ENCODE results near the gene CCNT2. TPM values are rescaled to one million over a fixed set of nuclear protein-coding genes. Genes with fewer than 3 reads are reported as not detected.
A peak's percentile ranks its signal among the peaks of the same experiment; 100 is the strongest.

Gene CCNT2
- total RNA-seq, 2 experiments from 2014 or later, result 41.1 to 48.8 TPM

GRCh38 chr2:134932864-134933526 lies 14.4 kb downstream of the CCNT2 start:
- no peaks in the 10 kb centered on the region for H3K9me3 Mint-ChIP-seq (ENCODE audit: low read depth)
- peaks cover 32% of the 10 kb centered on the region for H3K36me3 Mint-ChIP-seq
- H3K27me3 Mint-ChIP-seq, result no peaks in the 10 kb centered on the region
- CTCF ChIA-PET, result interaction anchor here (0.9 kb wide), 1 partner anchor 10 kb away, joined by 3 read pairs; no protein-coding TSS in a partner anchor
- no peak for ATAC-seq
- DNase-seq, result no peak
- H3K4me3 Mint-ChIP-seq, result no peak overlapping the region
- peak overlapping the region; percentile 49 for H3K27ac Mint-ChIP-seq
- H3K4me1 Mint-ChIP-seq, result peaks cover 46% of the 10 kb centered on the region

DNA sequence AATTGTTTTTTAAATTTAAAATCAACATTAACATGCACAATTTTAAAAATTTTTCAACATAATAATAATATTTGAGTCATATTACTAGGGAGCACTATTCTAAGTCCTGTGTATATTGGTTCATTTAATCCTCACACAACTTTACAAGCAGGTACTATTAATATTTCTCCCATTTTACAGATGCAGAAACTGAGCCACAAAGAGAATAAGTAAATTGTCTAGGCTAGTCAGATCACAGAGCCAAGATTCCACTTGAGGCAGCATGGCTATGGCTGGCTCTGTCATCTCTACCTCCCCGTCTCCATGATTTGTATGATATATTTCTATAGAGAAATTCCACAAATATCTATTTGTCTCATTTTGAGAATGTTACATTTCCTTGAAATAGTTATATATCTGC lies 15.1 kb downstream of the CCNT2 start:
- DNase-seq (no peak), ATAC-seq (no peak)
- no peaks in the 10 kb centered on the region for H3K27me3 Mint-ChIP-seq
- no peaks in the 10 kb centered on the region for H3K9me3 Mint-ChIP-seq (ENCODE audit: low read depth)
- H3K4me3 Mint-ChIP-seq, result no peak overlapping the region
- no peak overlapping the region for H3K27ac Mint-ChIP-seq
- H3K4me1 Mint-ChIP-seq, result peaks cover 50% of the 10 kb centered on the region
- H3K36me3 Mint-ChIP-seq, result peaks cover 34% of the 10 kb centered on the region
- CTCF ChIA-PET, result no interaction called here

- ATAC-seq (no peak), DNase-seq (no peak)
- H3K4me1 Mint-ChIP-seq, result peaks cover 50% of the 10 kb centered on the region
- no peaks in the 10 kb centered on the region for H3K9me3 Mint-ChIP-seq (ENCODE audit: low read depth)
- H3K27ac Mint-ChIP-seq, result no peak overlapping the region
- CTCF ChIA-PET, result no interaction called here
- H3K36me3 Mint-ChIP-seq, result peaks cover 34% of the 10 kb centered on the region
- no peaks in the 10 kb centered on the region for H3K27me3 Mint-ChIP-seq
- no peak overlapping the region for H3K4me3 Mint-ChIP-seq
Measured at GRCh38 chr2:134934150-134934549, 15.5 kb downstream of the CCNT2 start.

DNA sequence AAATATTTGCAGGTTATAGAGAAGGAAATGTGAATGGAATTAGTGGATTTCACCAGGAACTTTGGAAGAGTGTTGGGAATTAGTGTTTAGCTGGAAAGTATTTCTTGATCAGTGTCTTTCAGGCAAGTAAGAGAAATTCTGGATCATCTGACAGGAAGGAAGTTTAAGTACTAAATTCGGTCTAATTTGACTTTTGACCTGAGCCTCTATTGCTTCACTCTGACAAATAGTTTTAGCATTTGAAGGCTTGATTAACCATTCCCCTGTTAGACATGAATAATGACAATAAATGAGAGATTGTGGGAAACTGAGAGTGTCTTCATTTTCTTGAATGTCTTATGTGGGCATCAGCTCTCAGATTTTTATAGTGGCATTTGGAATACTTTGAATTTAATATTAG lies 16.0 kb downstream of the CCNT2 start:
- ATAC-seq (no peak), DNase-seq (no peak)
- Mint-ChIP-seq H3K9me3 (ENCODE audit: low read depth) (no peaks in the 10 kb centered on the region), H3K4me1 (peaks cover 49% of the 10 kb centered on the region), H3K4me3 (no peak overlapping the region), H3K27ac (peak overlapping the region; percentile 35), H3K27me3 (no peaks in the 10 kb centered on the region), H3K36me3 (peaks cover 37% of the 10 kb centered on the region)
- CTCF ChIA-PET, result no interaction called here

GRCh38 chr2:134936691-134937090 lies 18.1 kb downstream of the CCNT2 start:
- peaks cover 46% of the 10 kb centered on the region for H3K36me3 Mint-ChIP-seq
- H3K27me3 Mint-ChIP-seq, result no peaks in the 10 kb centered on the region
- ATAC-seq (no peak), DNase-seq (no peak)
- H3K9me3 Mint-ChIP-seq (ENCODE audit: low read depth), result no peaks in the 10 kb centered on the region
- H3K27ac Mint-ChIP-seq, result no peak overlapping the region
- peaks cover 40% of the 10 kb centered on the region for H3K4me1 Mint-ChIP-seq
- H3K4me3 Mint-ChIP-seq, result no peak overlapping the region
- CTCF ChIA-PET, result no interaction called here

GRCh38 chr2:134943540-134943939 lies 24.9 kb downstream of the CCNT2 start:
- Mint-ChIP-seq H3K27ac (no peak overlapping the region), H3K36me3 (peaks cover 58% of the 10 kb centered on the region), H3K4me3 (no peak overlapping the region), H3K27me3 (no peaks in the 10 kb centered on the region), H3K9me3 (ENCODE audit: low read depth) (no peaks in the 10 kb centered on the region), H3K4me1 (peaks cover 18% of the 10 kb centered on the region)
- DNase-seq, result no peak
- ATAC-seq, result no peak
- CTCF ChIA-PET, result no interaction called here

DNA sequence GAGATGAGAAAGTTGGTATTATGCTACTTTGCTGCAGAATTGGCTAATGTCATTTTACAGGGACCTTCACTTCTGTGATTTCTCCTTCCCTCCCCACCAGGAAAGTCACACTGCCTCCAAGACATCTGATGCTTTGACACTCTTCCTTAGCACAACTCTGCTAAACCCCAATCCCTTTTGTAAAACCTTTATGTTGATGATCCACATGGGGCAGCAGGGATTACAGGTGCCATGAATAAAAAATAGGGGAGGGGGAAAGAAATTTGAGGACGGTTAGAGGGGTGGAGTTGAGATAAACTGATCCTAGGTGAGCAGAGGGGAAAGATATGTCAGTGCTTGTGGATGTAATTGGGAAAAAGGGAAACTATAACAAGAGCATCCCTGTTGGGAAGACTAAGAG lies 26.4 kb downstream of the CCNT2 start:
- peaks cover 23% of the 10 kb centered on the region for H3K4me1 Mint-ChIP-seq
- H3K4me3 Mint-ChIP-seq, result no peak overlapping the region
- CTCF ChIA-PET, result no interaction called here
- no peaks in the 10 kb centered on the region for H3K27me3 Mint-ChIP-seq
- H3K27ac Mint-ChIP-seq, result no peak overlapping the region
- no peak for DNase-seq
- H3K9me3 Mint-ChIP-seq (ENCODE audit: low read depth), result no peaks in the 10 kb centered on the region
- peaks cover 59% of the 10 kb centered on the region for H3K36me3 Mint-ChIP-seq
- no peak for ATAC-seq

GRCh38 chr2:134946073-134946472 lies 27.5 kb downstream of the CCNT2 start:
- H3K27me3 Mint-ChIP-seq, result no peaks in the 10 kb centered on the region
- H3K9me3 Mint-ChIP-seq (ENCODE audit: low read depth), result no peaks in the 10 kb centered on the region
- H3K36me3 Mint-ChIP-seq, result peaks cover 60% of the 10 kb centered on the region
- no peak overlapping the region for H3K4me3 Mint-ChIP-seq
- no peak for DNase-seq
- no peak overlapping the region for H3K27ac Mint-ChIP-seq
- peaks cover 28% of the 10 kb centered on the region for H3K4me1 Mint-ChIP-seq
- no peak for ATAC-seq
- CTCF ChIA-PET, result interaction anchor here (0.8 kb wide), 1 partner anchor 494 kb away, joined by 3 read pairs; no protein-coding TSS in a partner anchor

GRCh38 chr2:134949981-134950708 lies 31.5 kb downstream of the CCNT2 start:
- CTCF ChIA-PET, result interaction anchor here (0.7 to 1.3 kb wide), 4 partner anchors 10 to 761 kb away, joined by 3 read pairs; no protein-coding TSS in a partner anchor
- Mint-ChIP-seq H3K9me3 (ENCODE audit: low read depth) (no peaks in the 10 kb centered on the region), H3K4me1 (peaks cover 27% of the 10 kb centered on the region), H3K27me3 (no peaks in the 10 kb centered on the region), H3K27ac (no peak overlapping the region), H3K4me3 (no peak overlapping the region), H3K36me3 (peaks cover 71% of the 10 kb centered on the region)
- DNase-seq, result no peak
- no peak for ATAC-seq

GRCh38 chr2:134950886-134951285 lies 32.3 kb downstream of the CCNT2 start:
- no peak for ATAC-seq
- no peaks in the 10 kb centered on the region for H3K9me3 Mint-ChIP-seq (ENCODE audit: low read depth)
- no peaks in the 10 kb centered on the region for H3K27me3 Mint-ChIP-seq
- no peak for DNase-seq
- no peak overlapping the region for H3K27ac Mint-ChIP-seq
- H3K4me1 Mint-ChIP-seq, result peaks cover 26% of the 10 kb centered on the region
- no peak overlapping the region for H3K4me3 Mint-ChIP-seq
- peaks cover 65% of the 10 kb centered on the region for H3K36me3 Mint-ChIP-seq
- CTCF ChIA-PET, result interaction anchor here (0.7 to 1.3 kb wide), 3 partner anchors 10 to 760 kb away, joined by 3 read pairs; no protein-coding TSS in a partner anchor

DNA sequence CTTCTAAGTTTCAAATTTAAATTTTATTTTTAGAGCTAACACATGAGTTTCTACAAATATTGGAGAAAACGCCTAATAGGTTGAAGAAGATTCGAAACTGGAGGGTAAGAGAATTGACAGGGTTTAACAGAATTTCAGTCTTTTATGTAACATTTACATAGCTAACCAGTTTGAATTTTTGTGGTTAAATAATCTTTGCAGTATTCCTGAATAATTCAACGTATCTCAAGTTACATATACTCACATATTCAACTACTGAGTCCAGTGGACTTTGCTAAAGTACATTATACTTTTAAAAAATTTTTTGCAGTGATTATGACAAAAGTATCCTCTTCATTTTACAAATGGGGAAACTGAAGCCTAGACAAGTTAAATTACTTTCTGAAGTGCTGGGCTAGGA lies 34.0 kb downstream of the CCNT2 start:
- ATAC-seq, result no peak
- no peak overlapping the region for H3K4me3 Mint-ChIP-seq
- H3K4me1 Mint-ChIP-seq, result peaks cover 26% of the 10 kb centered on the region
- H3K27ac Mint-ChIP-seq, result no peak overlapping the region
- H3K36me3 Mint-ChIP-seq, result peaks cover 69% of the 10 kb centered on the region
- DNase-seq, result no peak
- no peaks in the 10 kb centered on the region for H3K9me3 Mint-ChIP-seq (ENCODE audit: low read depth)
- no peaks in the 10 kb centered on the region for H3K27me3 Mint-ChIP-seq
- CTCF ChIA-PET, result no interaction called here

DNA sequence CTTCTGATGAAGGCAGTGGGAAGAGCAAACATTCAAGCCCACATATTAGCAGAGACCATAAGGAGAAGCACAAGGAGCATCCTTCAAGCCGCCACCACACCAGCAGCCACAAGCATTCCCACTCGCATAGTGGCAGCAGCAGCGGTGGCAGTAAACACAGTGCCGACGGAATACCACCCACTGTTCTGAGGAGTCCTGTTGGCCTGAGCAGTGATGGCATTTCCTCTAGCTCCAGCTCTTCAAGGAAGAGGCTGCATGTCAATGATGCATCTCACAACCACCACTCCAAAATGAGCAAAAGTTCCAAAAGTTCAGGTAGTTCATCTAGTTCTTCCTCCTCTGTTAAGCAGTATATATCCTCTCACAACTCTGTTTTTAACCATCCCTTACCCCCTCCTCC lies 35.4 kb downstream of the CCNT2 start:
- peak overlapping the region; percentile 16 for H3K27ac Mint-ChIP-seq
- H3K9me3 Mint-ChIP-seq (ENCODE audit: low read depth), result no peaks in the 10 kb centered on the region
- DNase-seq, result no peak
- H3K36me3 Mint-ChIP-seq, result peaks cover 60% of the 10 kb centered on the region
- H3K27me3 Mint-ChIP-seq, result no peaks in the 10 kb centered on the region
- ATAC-seq, result no peak
- peaks cover 22% of the 10 kb centered on the region for H3K4me1 Mint-ChIP-seq
- H3K4me3 Mint-ChIP-seq, result no peak overlapping the region
- CTCF ChIA-PET, result no interaction called here

GRCh38 chr2:134955744-134956143 lies 37.1 kb downstream of the CCNT2 start:
- CTCF ChIA-PET, result no interaction called here
- no peak for DNase-seq
- peaks cover 48% of the 10 kb centered on the region for H3K36me3 Mint-ChIP-seq

DNA sequence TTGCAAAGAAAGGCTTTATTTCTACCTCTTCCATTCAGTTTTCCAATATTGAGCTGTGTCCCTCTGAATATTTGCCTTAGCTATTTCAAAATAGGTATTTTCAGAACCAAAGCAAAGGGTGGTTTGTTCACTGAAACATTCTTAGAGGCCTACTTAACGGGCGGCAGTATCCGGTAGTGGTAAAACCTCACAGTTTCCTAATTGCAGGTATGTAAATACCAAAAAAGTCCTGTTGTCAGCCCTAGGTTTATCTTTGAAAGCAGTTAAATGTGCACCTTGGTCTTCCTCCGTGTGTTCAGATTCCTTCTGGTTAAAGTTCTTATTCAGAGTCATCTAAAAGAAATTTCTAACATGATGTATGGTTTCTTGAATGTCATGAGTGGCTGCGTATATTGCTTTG lies 38.9 kb downstream of the CCNT2 start:
- CTCF ChIA-PET, result interaction anchor here (1.1 kb wide), 1 partner anchor 16 kb away, joined by 3 read pairs; no protein-coding TSS in a partner anchor
- H3K4me1 Mint-ChIP-seq, result peaks cover 8% of the 10 kb centered on the region
- H3K9me3 Mint-ChIP-seq (ENCODE audit: low read depth), result no peaks in the 10 kb centered on the region
- H3K36me3 Mint-ChIP-seq, result peaks cover 38% of the 10 kb centered on the region
- no peak overlapping the region for H3K4me3 Mint-ChIP-seq
- no peak for DNase-seq
- H3K27ac Mint-ChIP-seq, result no peak overlapping the region
- H3K27me3 Mint-ChIP-seq, result no peaks in the 10 kb centered on the region
- ATAC-seq, result no peak

More at GRCh38 chr2:134955744-134956143, 37.1 kb downstream of the CCNT2 start:
- no peak overlapping the region for H3K27ac Mint-ChIP-seq
- H3K9me3 Mint-ChIP-seq (ENCODE audit: low read depth), result no peaks in the 10 kb centered on the region
- peaks cover 11% of the 10 kb centered on the region for H3K4me1 Mint-ChIP-seq
- no peak overlapping the region for H3K4me3 Mint-ChIP-seq
- H3K27me3 Mint-ChIP-seq, result no peaks in the 10 kb centered on the region
- ATAC-seq, result no peak
